Measurements from ENCODE around the gene TSEN15. TPM values are rescaled to one million over a fixed set of nuclear protein-coding genes. Genes with fewer than 3 reads are reported as not detected.

TSEN15 gene
- total RNA-seq = 36.8 and 37.8 TPM in 2 replicates
- long read RNA-seq, transcript TSEN15-207 (5 exons, 1,834 nt) = minor isoform, 17 of 312 reads
- long read RNA-seq, transcript TSEN15-201 (5 exons, 1,967 nt) = minor isoform, 7 of 312 reads
- long read RNA-seq, transcript TSEN15-203 (4 exons, 1,844 nt) = minor isoform, 71 of 312 reads
- long read RNA-seq, transcript TSEN15-216 (5 exons, 1,986 nt) = major isoform, 199 of 312 reads
- long read RNA-seq, partial matches to known transcripts = 6 of 312 reads
- long read RNA-seq, other reads (novel, unspliced or antisense) = 4 of 312 reads

DNA sequence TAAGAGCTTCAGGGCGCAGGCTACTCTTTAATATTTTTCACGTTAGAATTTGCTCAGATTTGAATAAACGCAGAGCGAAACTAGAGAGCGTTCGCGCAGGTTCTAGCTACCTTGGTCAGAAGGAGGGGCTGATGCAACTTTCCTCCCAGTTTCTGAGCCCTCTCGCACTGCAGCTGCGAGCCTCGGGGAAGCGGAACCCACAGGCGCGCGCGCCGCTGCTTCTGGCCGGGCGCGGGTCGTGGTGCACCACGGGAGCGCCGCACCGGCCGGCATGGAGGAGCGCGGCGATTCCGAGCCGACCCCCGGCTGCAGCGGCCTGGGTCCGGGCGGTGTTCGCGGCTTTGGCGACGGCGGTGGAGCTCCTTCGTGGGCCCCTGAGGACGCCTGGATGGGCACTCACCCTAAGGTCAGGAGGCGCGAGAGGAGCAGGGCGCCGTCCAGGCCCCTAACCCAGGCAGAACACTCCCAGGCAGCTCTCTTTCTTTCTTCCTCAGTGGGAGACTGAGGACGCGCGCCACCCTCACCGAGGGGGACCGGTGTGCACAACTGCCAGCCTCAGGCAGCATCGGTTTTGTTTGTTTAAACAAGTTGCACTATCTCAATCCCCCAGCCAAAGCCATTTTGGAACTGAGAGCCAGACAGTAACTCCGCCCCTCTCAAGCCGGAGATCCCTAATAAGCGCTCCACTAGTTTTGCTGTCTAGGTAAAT, at the start of gene TSEN15:
TSEN15 (plus strand) TSS at position 246 of the 709 bp plus-strand sequence; CDS start at position 272, 26 bp downstream.
- peak within 1 kb of the TSS; percentile 99 for H3K27ac Mint-ChIP-seq (ENCODE audit: unreplicated experiment)
- H3K4me3 Mint-ChIP-seq (ENCODE audit: unreplicated experiment) = peak within 1 kb of the TSS; percentile 99
- TF ChIP-seq CTCF (IDR thresholded peaks at IDR 0.05) = no peak
- H3K27me3 Mint-ChIP-seq (ENCODE audit: unreplicated experiment) = no peaks in the 10 kb centered on the region
- H3K9me3 Mint-ChIP-seq (ENCODE audit: unreplicated experiment) = no peaks in the 10 kb centered on the region
- H3K4me1 Mint-ChIP-seq (ENCODE audit: unreplicated experiment) = peaks cover 39% of the 10 kb centered on the region
- H3K36me3 Mint-ChIP-seq (ENCODE audit: unreplicated experiment) = peaks cover 11% of the 10 kb centered on the region
- DNase-seq (ENCODE audit: extremely low spot score, unreplicated experiment) = peak; percentile 93

GRCh38 chr1:184002071-184002470, 49.5 kb upstream of the TSEN15 start:
- no peak for DNase-seq (ENCODE audit: extremely low spot score, unreplicated experiment)
- Mint-ChIP-seq H3K4me3 (ENCODE audit: unreplicated experiment) (no peak overlapping the region), H3K27me3 (ENCODE audit: unreplicated experiment) (no peaks in the 10 kb centered on the region), H3K9me3 (ENCODE audit: unreplicated experiment) (no peaks in the 10 kb centered on the region), H3K36me3 (ENCODE audit: unreplicated experiment) (peaks cover 1% of the 10 kb centered on the region), H3K27ac (ENCODE audit: unreplicated experiment) (no peak overlapping the region), H3K4me1 (ENCODE audit: unreplicated experiment) (peaks cover 7% of the 10 kb centered on the region)
- no peak for TF ChIP-seq CTCF (IDR thresholded peaks at IDR 0.05)

GRCh38 chr1:184004935-184005334, 46.6 kb upstream of the TSEN15 start:
- TF ChIP-seq CTCF (IDR thresholded peaks at IDR 0.05) = no peak
- H3K4me1 Mint-ChIP-seq (ENCODE audit: unreplicated experiment) = peaks cover 7% of the 10 kb centered on the region
- no peaks in the 10 kb centered on the region for H3K9me3 Mint-ChIP-seq (ENCODE audit: unreplicated experiment)
- H3K27ac Mint-ChIP-seq (ENCODE audit: unreplicated experiment) = no peak overlapping the region
- no peak for DNase-seq (ENCODE audit: extremely low spot score, unreplicated experiment)
- H3K36me3 Mint-ChIP-seq (ENCODE audit: unreplicated experiment) = peaks cover 1% of the 10 kb centered on the region
- no peak overlapping the region for H3K4me3 Mint-ChIP-seq (ENCODE audit: unreplicated experiment)
- H3K27me3 Mint-ChIP-seq (ENCODE audit: unreplicated experiment) = no peaks in the 10 kb centered on the region

DNA sequence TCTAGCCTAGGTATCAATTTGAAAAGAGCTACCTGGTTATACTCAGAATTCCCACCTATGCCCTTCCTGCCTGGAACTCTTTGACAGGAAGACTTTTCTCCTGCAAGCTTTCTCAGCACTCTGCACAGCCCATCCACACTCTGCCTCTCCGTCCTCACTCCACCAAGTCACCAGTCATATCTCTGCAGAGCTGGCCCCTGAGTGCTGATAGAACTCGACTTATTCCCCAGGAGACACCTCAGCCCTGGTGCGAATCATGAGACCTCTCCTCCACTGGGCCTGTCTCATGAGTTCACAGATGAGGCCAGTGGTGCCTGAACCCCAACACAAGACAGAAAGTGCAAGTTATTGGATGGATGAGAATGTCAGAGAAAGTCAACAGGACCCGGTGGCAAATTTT, 46.0 kb upstream of the TSEN15 start:
- H3K9me3 Mint-ChIP-seq (ENCODE audit: unreplicated experiment) = no peaks in the 10 kb centered on the region
- DNase-seq (ENCODE audit: extremely low spot score, unreplicated experiment) = no peak
- no peaks in the 10 kb centered on the region for H3K27me3 Mint-ChIP-seq (ENCODE audit: unreplicated experiment)

More for the DNA sequence above, 46.0 kb upstream of the TSEN15 start:
- H3K4me1 Mint-ChIP-seq (ENCODE audit: unreplicated experiment) = peaks cover 7% of the 10 kb centered on the region
- no peak for TF ChIP-seq CTCF (IDR thresholded peaks at IDR 0.05)
- peaks cover 1% of the 10 kb centered on the region for H3K36me3 Mint-ChIP-seq (ENCODE audit: unreplicated experiment)
- no peak overlapping the region for H3K27ac Mint-ChIP-seq (ENCODE audit: unreplicated experiment)
- no peak overlapping the region for H3K4me3 Mint-ChIP-seq (ENCODE audit: unreplicated experiment)
